ENCODE data around the gene MTARC2.

DNA sequence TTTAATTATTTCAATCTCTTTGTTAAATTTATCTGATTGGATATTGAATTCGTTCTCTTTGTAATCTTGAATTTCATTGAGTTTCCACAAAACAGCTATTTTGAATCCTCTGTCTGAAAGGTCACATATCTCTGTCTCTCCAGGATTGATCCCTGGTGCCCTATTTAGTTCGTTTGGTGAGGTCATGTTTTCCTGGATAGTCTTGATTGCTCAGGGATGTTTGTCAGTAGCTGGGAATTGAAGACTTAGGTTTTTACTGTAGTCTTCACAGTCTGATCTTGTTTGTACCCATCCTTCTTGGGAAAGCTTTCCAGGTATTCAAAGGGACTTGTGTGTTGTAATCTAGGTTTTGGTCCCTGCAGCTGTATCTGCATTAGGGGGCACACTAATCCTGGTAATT lies 6.8 kb upstream of the MTARC2 start:
- TF ChIP-seq SUZ12 (IDR thresholded peaks at IDR 0.05; ENCODE audit: extremely low read depth, insufficient read depth, insufficient read length) (no peak), ZNF274 (IDR thresholded peaks at IDR 0.05; ENCODE audit: low read depth, low read length) (no peak), YY1 (IDR thresholded peaks at IDR 0.05; ENCODE audit: insufficient read depth, insufficient read length) (no peak)

Measured in NT2/D1 (cell line).